GM12891 (cell line): ENCODE measurements around the gene DDX10.

ENCODE experiments used
- DNase-seq: peaks from one replicate; pipeline ENCODE4 v3.0.0; 2011; ENCODE audit warnings: low spot score; ENCODE audit not compliant: insufficient read length
- FAIRE-seq: peaks from 2 replicates; lab custom pipeline; 2011; peaks lifted over from hg19 to GRCh38; lab: Jason Lieb, UNC
- PAX5 ChIP-seq: IDR thresholded peaks from 2 replicates; pipeline ENCODE4 v1.6.1; 2011; ENCODE audit warnings: low read length, moderate library complexity, mild to moderate bottlenecking; ENCODE audit not compliant: insufficient read depth, severe bottlenecking
- POLR2A ChIP-seq: IDR thresholded peaks from 2 replicates; pipeline ENCODE4 v1.6.1; 2011; ENCODE audit warnings: low read depth, low read length, control low read depth
- POLR2AphosphoS5 ChIP-seq: IDR thresholded peaks from 2 replicates; pipeline ENCODE4 v1.6.1; 2011; ENCODE audit warnings: low read depth, low read length, control low read depth
- POU2F2 ChIP-seq: IDR thresholded peaks from 2 replicates; pipeline ENCODE4 v1.6.1; 2011; ENCODE audit warnings: low read depth, mild to moderate bottlenecking, control low read depth, low read length, moderate library complexity
- SPI1 ChIP-seq: IDR thresholded peaks from 2 replicates; pipeline ENCODE4 v1.6.1; 2011; ENCODE audit warnings: low read depth, low read length, control low read depth
- TAF1 ChIP-seq: IDR thresholded peaks from 2 replicates; pipeline ENCODE4 v1.6.1; 2011; ENCODE audit warnings: low read depth, low read length, control low read depth

The DDX10 gene

DNA sequence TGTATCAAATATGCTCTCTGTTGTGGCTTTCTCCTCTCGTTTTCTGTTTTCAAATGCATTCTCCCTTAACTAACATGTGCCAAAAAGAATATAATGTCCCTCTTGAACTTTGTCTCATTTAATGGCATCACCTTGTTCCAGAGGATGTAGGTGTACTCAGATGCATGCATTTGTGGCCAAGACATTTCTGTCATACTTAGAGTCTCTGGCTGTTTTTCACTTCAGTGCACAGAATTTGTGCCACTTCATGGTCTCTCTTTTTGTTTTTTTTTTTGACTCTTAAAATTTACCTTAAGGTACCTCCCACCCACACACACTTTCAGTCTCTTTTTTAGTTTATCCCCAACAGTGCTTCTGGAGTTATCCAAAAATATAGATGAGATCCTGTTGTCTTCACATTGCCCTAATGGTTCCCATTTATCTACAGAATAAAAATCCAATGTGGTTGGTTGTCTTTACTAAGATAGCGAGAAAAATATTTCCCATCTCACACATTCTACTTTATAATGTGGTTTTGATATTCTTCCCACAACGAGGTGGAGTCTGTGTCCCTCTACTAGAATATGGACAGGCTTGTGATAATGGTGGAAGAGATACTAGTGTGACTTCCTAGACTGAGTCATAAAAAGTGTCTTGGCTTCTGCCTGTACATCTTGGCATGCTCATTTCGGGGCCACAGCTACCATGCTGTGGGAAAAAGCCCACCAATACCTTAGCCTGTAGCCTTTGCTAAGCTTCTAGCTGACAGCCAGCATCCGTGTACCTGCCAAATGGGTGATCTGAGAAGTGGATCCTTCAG lies 125.8 kb downstream of the DDX10 start:
- DNase-seq (no peak), FAIRE-seq (peak; percentile 31)
- TF ChIP-seq POLR2AphosphoS5 = no peak
- no peak for TF ChIP-seq PAX5
- TF ChIP-seq POU2F2 = no peak
- TF ChIP-seq TAF1 = no peak
- TF ChIP-seq POLR2A = no peak
- no peak for TF ChIP-seq SPI1

- FAIRE-seq (no peak), DNase-seq (no peak)
- TF ChIP-seq SPI1 (no peak), POU2F2 (no peak), POLR2AphosphoS5 (no peak), POLR2A (no peak), TAF1 (no peak), PAX5 (no peak)
Observed at GRCh38 chr11:108793138-108793537, 128.3 kb downstream of the DDX10 start.

- TF ChIP-seq POU2F2 (no peak), POLR2A (no peak), TAF1 (no peak), SPI1 (no peak), PAX5 (no peak), POLR2AphosphoS5 (no peak)
- FAIRE-seq = no peak
- DNase-seq = no peak
Observed at GRCh38 chr11:108793611-108794010, 128.7 kb downstream of the DDX10 start.

GRCh38 chr11:108796551-108796950 lies 131.7 kb downstream of the DDX10 start:
- FAIRE-seq = no peak
- DNase-seq = no peak
- no peak for TF ChIP-seq SPI1
- TF ChIP-seq POU2F2 = no peak
- no peak for TF ChIP-seq PAX5
- no peak for TF ChIP-seq POLR2AphosphoS5
- TF ChIP-seq TAF1 = no peak
- no peak for TF ChIP-seq POLR2A

- FAIRE-seq = peak; percentile 48
- TF ChIP-seq PAX5 (no peak), POU2F2 (no peak)
Observed at GRCh38 chr11:108797578-108798100, 132.8 kb downstream of the DDX10 start.

DNA sequence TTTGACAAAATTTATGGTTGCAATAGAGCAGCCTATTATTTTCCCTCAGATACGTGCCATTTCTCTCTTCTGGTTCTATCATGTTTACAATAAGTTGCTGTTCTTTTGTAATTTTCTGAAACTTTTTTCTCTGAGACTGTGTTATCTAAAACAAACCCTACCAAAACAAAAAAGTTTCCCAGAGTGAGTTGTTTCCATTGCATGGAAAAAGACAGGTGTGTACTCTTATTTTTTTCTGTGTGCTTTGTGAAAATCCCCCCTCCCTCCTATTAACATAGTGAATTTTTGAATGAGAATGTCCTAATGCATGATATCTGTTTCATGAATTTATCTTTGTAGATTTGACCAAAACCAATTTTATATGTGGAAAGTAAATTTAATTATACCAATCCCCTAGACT lies 137.6 kb downstream of the DDX10 start:
- FAIRE-seq (no peak), DNase-seq (no peak)
- TF ChIP-seq PAX5 = no peak
- TF ChIP-seq POLR2AphosphoS5 = no peak
- TF ChIP-seq POLR2A = no peak
- no peak for TF ChIP-seq TAF1
- TF ChIP-seq POU2F2 = no peak
- TF ChIP-seq SPI1 = no peak

More at GRCh38 chr11:108797578-108798100, 132.8 kb downstream of the DDX10 start:
- DNase-seq = no peak

DNA sequence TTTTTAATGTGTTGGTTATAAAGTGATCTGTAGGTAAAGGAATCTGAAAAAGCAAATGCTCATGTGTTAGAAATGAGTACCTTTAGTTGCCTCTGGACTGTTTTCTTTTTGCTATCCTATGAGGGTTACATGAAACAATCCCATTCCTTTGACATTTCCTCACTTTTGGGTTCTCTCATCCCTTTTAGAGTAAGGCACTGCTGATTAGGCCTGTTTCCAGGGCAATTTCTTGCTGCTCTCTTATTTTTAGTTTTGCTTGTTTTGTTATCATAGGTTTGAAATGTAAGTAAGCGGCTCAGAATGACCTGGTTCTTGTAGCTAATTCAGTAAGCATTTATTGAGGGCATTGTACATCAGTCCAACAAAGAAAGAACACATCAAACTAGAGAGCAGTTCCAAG lies 138.9 kb downstream of the DDX10 start:
- DNase-seq (no peak), FAIRE-seq (no peak)
- TF ChIP-seq SPI1 (no peak), POLR2AphosphoS5 (no peak)

- FAIRE-seq = no peak
- no peak for TF ChIP-seq TAF1
- no peak for TF ChIP-seq SPI1
- no peak for TF ChIP-seq POLR2AphosphoS5
- no peak for TF ChIP-seq POLR2A
- no peak for DNase-seq
Observed at GRCh38 chr11:108804511-108804910, 139.6 kb downstream of the DDX10 start.

- no peak for TF ChIP-seq POU2F2
- TF ChIP-seq POLR2AphosphoS5 = no peak
- no peak for TF ChIP-seq POLR2A
- no peak for TF ChIP-seq PAX5
- FAIRE-seq (no peak), DNase-seq (no peak)
Observed at GRCh38 chr11:108805030-108805429, 140.2 kb downstream of the DDX10 start.

GRCh38 chr11:108807262-108807661 lies 142.4 kb downstream of the DDX10 start:
- FAIRE-seq (peak; percentile 78), DNase-seq (no peak)
- TF ChIP-seq TAF1 = no peak
- no peak for TF ChIP-seq PAX5
- TF ChIP-seq POU2F2 = no peak
- no peak for TF ChIP-seq SPI1
- no peak for TF ChIP-seq POLR2AphosphoS5
- no peak for TF ChIP-seq POLR2A

GRCh38 chr11:108813086-108813485 lies 148.2 kb downstream of the DDX10 start:
- TF ChIP-seq POLR2A (no peak), POLR2AphosphoS5 (no peak), TAF1 (no peak), SPI1 (no peak), POU2F2 (no peak), PAX5 (no peak)
- DNase-seq (no peak), FAIRE-seq (no peak)
